HepG2 (cell line): ENCODE measurements around the gene CORO1C. TPM values are rescaled to one million over a fixed set of nuclear protein-coding genes. Genes with fewer than 3 reads are reported as not detected.

ENCODE experiments used
- CREBL2 ChIP-seq: sonication (generic); formaldehyde crosslinking; IDR thresholded peaks from 2 replicates; pipeline ENCODE4 v1.8.1; 2023; ENCODE audit warnings: missing genetic modification reagents, mild to moderate bottlenecking, borderline replicate concordance
- HMG20B ChIP-seq: conservative IDR thresholded peaks from 2 replicates; pipeline ENCODE4 v1.6.1; 2016; ENCODE audit warnings: missing genetic modification reagents, missing compliant biosample characterization
- IRX3 ChIP-seq: sonication (generic); formaldehyde crosslinking; IDR thresholded peaks from 2 replicates; pipeline ENCODE4 v1.8.1; 2023; ENCODE audit warnings: mild to moderate bottlenecking, low read depth, missing genetic modification reagents, borderline replicate concordance
- KDM5A ChIP-seq: fragments of 200-600 bp; sonication (generic); IDR thresholded peaks from 2 replicates; pipeline ENCODE4 v1.7.0; 2018; ENCODE audit warnings: antibody characterized with exemption, mild to moderate bottlenecking, low read length, borderline replicate concordance
- LBX2 ChIP-seq: sonication (generic); formaldehyde crosslinking; IDR thresholded peaks from 2 replicates; pipeline ENCODE4 v1.5.0; 2020; ENCODE audit warnings: missing genetic modification reagents, mild to moderate bottlenecking, borderline replicate concordance
- NFATC3 ChIP-seq: sonication (generic); formaldehyde crosslinking; IDR thresholded peaks from 2 replicates; pipeline ENCODE4 v1.5.1; 2020; ENCODE audit warnings: mild to moderate bottlenecking, missing genetic modification reagents
- NFYC ChIP-seq: IDR thresholded peaks from 2 replicates; pipeline ENCODE4 v1.6.1; 2016; ENCODE audit warnings: missing genetic modification reagents, missing compliant biosample characterization
- PITX1 ChIP-seq: sonication (generic); formaldehyde crosslinking; IDR thresholded peaks from 2 replicates; pipeline ENCODE4 v1.5.1; 2020; ENCODE audit warnings: mild to moderate bottlenecking, missing genetic modification reagents
- PTBP1 ChIP-seq: fragments of 200-400 bp; formaldehyde crosslinking; IDR thresholded peaks from 2 replicates; pipeline ENCODE4 v1.6.1; 2018; ENCODE audit warnings: low read length, low read depth; ENCODE audit not compliant: poor library complexity, severe bottlenecking
- REL ChIP-seq: sonication (generic); formaldehyde crosslinking; conservative IDR thresholded peaks from 2 replicates; pipeline ENCODE4 v1.8.0; 2022; ENCODE audit warnings: mild to moderate bottlenecking, missing genetic modification reagents, moderate library complexity
- SETDB1 ChIP-seq: sonication (generic); formaldehyde crosslinking; IDR thresholded peaks from 2 replicates; pipeline ENCODE4 v1.5.1; 2020; ENCODE audit warnings: missing genetic modification reagents, mild to moderate bottlenecking, borderline replicate concordance
- SIX1 ChIP-seq: sonication (generic); formaldehyde crosslinking; IDR thresholded peaks from 2 replicates; pipeline ENCODE4 v1.4.0; 2020; ENCODE audit warnings: missing genetic modification reagents, borderline replicate concordance
- SP2 ChIP-seq: sonication (generic); formaldehyde crosslinking; IDR thresholded peaks from 2 replicates; pipeline ENCODE4 v1.5.1; 2020; ENCODE audit warnings: mild to moderate bottlenecking, missing genetic modification reagents
- SP4 ChIP-seq: sonication (generic); formaldehyde crosslinking; IDR thresholded peaks from 2 replicates; pipeline ENCODE4 v1.8.1; 2023; ENCODE audit warnings: mild to moderate bottlenecking, missing genetic modification reagents
- TBX3 ChIP-seq: fragments of 450-650 bp; IDR thresholded peaks from 2 replicates; pipeline ENCODE4 v1.6.1; 2017; ENCODE audit warnings: antibody characterized with exemption, mild to moderate bottlenecking, inconsistent platforms, borderline replicate concordance
- THAP8 ChIP-seq: sonication (generic); formaldehyde crosslinking; IDR thresholded peaks from 2 replicates; pipeline ENCODE4 v1.5.1; 2020; ENCODE audit warnings: missing genetic modification reagents, mild to moderate bottlenecking, borderline replicate concordance
- USF2 ChIP-seq, 2 experiments: sonication (generic) in 1 of 2; formaldehyde crosslinking in 1 of 2; IDR thresholded peaks; 2 replicates each; pipeline versions ENCODE4 v1.5.1 to v1.6.1; 2011 to 2020; ENCODE audit warnings: borderline replicate concordance in 1 of 2, low read depth in 1 of 2, low read length in 1 of 2, mild to moderate bottlenecking in 1 of 2, missing genetic modification reagents in 1 of 2, moderate library complexity in 1 of 2
- YEATS4 ChIP-seq: sonication (generic); formaldehyde crosslinking; IDR thresholded peaks from 2 replicates; pipeline ENCODE4 v1.4.0; 2020; ENCODE audit warnings: missing genetic modification reagents, borderline replicate concordance
- ZFP91 ChIP-seq: sonication (generic); formaldehyde crosslinking; IDR thresholded peaks from 2 replicates; pipeline ENCODE4 v1.9.0; 2022; ENCODE audit warnings: missing genetic modification reagents, mild to moderate bottlenecking, borderline replicate concordance
- ZMAT3 ChIP-seq: sonication (generic); formaldehyde crosslinking; conservative IDR thresholded peaks from 2 replicates; pipeline ENCODE4 v1.7.0; 2021; ENCODE audit warnings: missing genetic modification reagents
- ZMYM4 ChIP-seq: sonication (generic); formaldehyde crosslinking; IDR thresholded peaks from 2 replicates; pipeline ENCODE4 v1.8.1; 2023; ENCODE audit warnings: mild to moderate bottlenecking, missing genetic modification reagents
- ZNF274 ChIP-seq: sonication (generic); formaldehyde crosslinking; IDR thresholded peaks from 2 replicates; pipeline ENCODE4 v1.5.1; 2020; ENCODE audit warnings: mild to moderate bottlenecking, missing genetic modification reagents
- ZNF468 ChIP-seq: sonication (generic); formaldehyde crosslinking; IDR thresholded peaks from 2 replicates; pipeline ENCODE4 v1.8.0; 2022; ENCODE audit warnings: mild to moderate bottlenecking, moderate library complexity, missing genetic modification reagents
- ZNF530 ChIP-seq: sonication (generic); formaldehyde crosslinking; IDR thresholded peaks from 2 replicates; pipeline ENCODE4 v1.5.0; 2020; ENCODE audit warnings: low read depth, mild to moderate bottlenecking, missing genetic modification reagents
- ZNF563 ChIP-seq: sonication (generic); formaldehyde crosslinking; IDR thresholded peaks from 2 replicates; pipeline ENCODE4 v1.8.0; 2022; ENCODE audit warnings: mild to moderate bottlenecking, moderate library complexity, missing genetic modification reagents
- polyA plus RNA-seq, 8 experiments: library from polyadenylated mRNA; depleted of rRNA in 3 of 8; stranded (reverse) in 7 of 8; unstranded in 1 of 8; fragments of >200 nt; fragmentation: Illumina TruSeq in 4 of 8; extraction: Trizol in 4 of 8; gene quantifications; 2 replicates each; pipeline versions ENCODE4 v1.2.1 to v1.2.3, GENCODE V29; 2011 to 2016; ENCODE audit warnings: low read depth in 4 of 8, missing spikeins in 1 of 8, mixed read lengths in 1 of 8; ENCODE audit not compliant: insufficient read depth in 1 of 8
- total RNA-seq, 5 experiments: library from RNA; depleted of rRNA; stranded (reverse); fragments of >200 nt; fragmentation: Illumina TruSeq; extraction: Trizol; gene quantifications; 2 replicates each; pipeline ENCODE4 v1.2.3, GENCODE V29; 2016; ENCODE audit warnings: low read depth in 1 of 5

CORO1C gene
- total and polyA plus RNA-seq, 2 of the 13 experiments (the other 11 are each of a cell fraction or from before 2014, with no cell fraction given): 73.7 to 131 TPM

GRCh38 chr12:108734200-108734906 is 3.0 kb upstream of the CORO1C start (continued):
- TF ChIP-seq PTBP1: no peak
- no peak for TF ChIP-seq SIX1 (CRISPR knock-in tag)
- TF ChIP-seq ZNF274 (CRISPR knock-in tag): no peak
- TF ChIP-seq SETDB1 (CRISPR knock-in tag): no peak
- no peak for TF ChIP-seq LBX2 (CRISPR knock-in tag)
- no peak for TF ChIP-seq REL (CRISPR knock-in tag)
- no peak for TF ChIP-seq KDM5A
- no peak for TF ChIP-seq CREBL2 (CRISPR knock-in tag)
- peak; percentile 90 for TF ChIP-seq YEATS4 (CRISPR knock-in tag)
- TF ChIP-seq SP4 (CRISPR knock-in tag): peak; percentile 49
- peak; percentile 66 for TF ChIP-seq PITX1
- 0 out of 2 replicates have a peak, but pooled peaks have one; percentile 39 for TF ChIP-seq ZMAT3
- 0 out of 2 replicates have a peak, but pooled peaks have one; percentile 42 for TF ChIP-seq ZNF563 (CRISPR knock-in tag)
- no peak for TF ChIP-seq ZFP91 (CRISPR knock-in tag)
- TF ChIP-seq THAP8 (CRISPR knock-in tag): no peak
- peak; percentile 85 for TF ChIP-seq ZMYM4 (CRISPR knock-in tag)
- TF ChIP-seq TBX3: no peak
- no peak for TF ChIP-seq ZNF530
- TF ChIP-seq NFATC3: no peak
- TF ChIP-seq USF2 (IDR thresholded peaks at IDR 0.05; ENCODE audit: low read depth, low read length): no peak
- peak; percentile 61; the same call in 1 of the 2 replicates for TF ChIP-seq USF2 (CRISPR knock-in tag; IDR thresholded peaks at IDR 0.05; ENCODE audit: borderline replicate concordance)
- TF ChIP-seq HMG20B: no peak
- TF ChIP-seq SP2: no peak
- no peak for TF ChIP-seq IRX3 (CRISPR knock-in tag)
- no peak for TF ChIP-seq ZNF468 (CRISPR knock-in tag)
- no peak; the same call in 1 of the 2 replicates for TF ChIP-seq NFYC (CRISPR knock-in tag)
